LNCaP clone FGC (cell line): ENCODE measurements around the gene AP1S3.
A peak's percentile ranks its signal among the peaks of the same experiment; 100 is the strongest.

ENCODE experiments used
- DNase-seq: peaks from one replicate; pipeline ENCODE4 v3.0.0-alpha.2; 2011; ENCODE audit warnings: low read depth
- H3K4me3 ChIP-seq: 2 replicates; pipeline ENCODE4 v1.5.1; 2011; ENCODE audit warnings: mild to moderate bottlenecking, low read depth, low read length, control low read depth
- TF ChIP-seq, protein P1 (sequence below): IDR thresholded peaks from 2 replicates; pipeline ENCODE4 v1.5.1; 2012; ENCODE audit warnings: mild to moderate bottlenecking; ENCODE audit not compliant: control insufficient read depth, insufficient read depth; ENCODE audit errors: extremely low read depth

The AP1S3 gene

DNA sequence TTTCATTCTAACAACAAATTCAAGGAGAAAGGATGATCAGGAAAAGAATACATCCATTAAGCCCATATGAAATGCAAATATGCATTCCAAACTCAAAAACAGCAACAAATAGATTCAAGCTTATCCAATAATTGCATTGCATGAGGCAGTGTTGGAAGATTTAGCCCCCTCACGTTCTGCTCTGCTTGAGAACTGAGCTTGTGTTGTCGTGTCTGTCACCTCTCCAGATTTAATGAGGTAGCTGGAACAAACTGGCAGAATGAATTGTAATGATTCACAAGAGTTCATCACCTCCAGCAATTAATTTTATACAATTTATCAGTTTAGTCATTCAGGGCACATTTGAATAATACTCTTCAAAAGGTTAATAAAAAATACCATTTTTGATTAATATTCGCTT, 54.8 kb downstream of the AP1S3 start:
- no peak for DNase-seq
- TF ChIP-seq, protein P1, sequence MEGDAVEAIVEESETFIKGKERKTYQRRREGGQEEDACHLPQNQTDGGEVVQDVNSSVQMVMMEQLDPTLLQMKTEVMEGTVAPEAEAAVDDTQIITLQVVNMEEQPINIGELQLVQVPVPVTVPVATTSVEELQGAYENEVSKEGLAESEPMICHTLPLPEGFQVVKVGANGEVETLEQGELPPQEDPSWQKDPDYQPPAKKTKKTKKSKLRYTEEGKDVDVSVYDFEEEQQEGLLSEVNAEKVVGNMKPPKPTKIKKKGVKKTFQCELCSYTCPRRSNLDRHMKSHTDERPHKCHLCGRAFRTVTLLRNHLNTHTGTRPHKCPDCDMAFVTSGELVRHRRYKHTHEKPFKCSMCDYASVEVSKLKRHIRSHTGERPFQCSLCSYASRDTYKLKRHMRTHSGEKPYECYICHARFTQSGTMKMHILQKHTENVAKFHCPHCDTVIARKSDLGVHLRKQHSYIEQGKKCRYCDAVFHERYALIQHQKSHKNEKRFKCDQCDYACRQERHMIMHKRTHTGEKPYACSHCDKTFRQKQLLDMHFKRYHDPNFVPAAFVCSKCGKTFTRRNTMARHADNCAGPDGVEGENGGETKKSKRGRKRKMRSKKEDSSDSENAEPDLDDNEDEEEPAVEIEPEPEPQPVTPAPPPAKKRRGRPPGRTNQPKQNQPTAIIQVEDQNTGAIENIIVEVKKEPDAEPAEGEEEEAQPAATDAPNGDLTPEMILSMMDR = no peak
- H3K4me3 ChIP-seq = no peak overlapping the region

DNA sequence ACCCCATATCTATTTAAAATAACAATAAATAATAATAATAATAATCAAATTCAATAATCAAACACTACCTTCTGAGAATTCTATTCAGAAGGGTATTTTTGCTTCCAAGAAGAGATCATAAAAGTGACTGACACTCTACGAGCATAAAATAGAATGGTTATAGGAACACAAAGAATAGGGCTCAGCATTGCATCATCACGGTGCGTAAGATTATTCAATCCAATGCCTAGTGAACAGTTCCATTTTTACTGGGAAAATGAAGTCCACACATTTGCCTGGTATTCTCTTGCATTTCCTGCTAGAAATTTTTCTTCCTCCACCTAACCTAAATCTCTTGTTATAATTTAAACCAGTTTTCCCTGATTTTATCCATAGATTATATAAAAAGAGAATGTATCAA, 55.8 kb downstream of the AP1S3 start:
- DNase-seq = no peak
- H3K4me3 ChIP-seq = no peak overlapping the region
- TF ChIP-seq, protein P1 = no peak

DNA sequence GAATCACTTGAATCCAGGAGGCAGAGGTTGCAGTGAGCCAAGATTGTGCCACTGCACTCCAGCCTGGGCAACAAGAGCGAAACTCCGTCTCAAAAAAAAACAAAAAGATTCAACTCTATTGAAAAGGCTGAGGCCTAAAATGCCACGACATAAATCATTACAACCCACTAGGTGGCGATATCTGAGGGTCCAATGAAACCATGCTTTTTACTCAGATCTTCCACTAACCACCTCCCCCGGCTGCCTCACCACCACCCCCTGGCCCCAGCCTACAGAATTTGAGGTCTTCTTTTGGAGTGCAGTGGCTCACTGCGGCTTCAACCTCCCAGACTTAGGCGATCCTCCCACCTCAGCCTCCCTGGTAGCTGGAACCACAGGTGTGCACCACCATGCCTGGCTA, 57.5 kb downstream of the AP1S3 start:
- DNase-seq = no peak
- no peak overlapping the region for H3K4me3 ChIP-seq
- TF ChIP-seq, protein P1 = 0 out of 2 replicates have a peak, but pooled peaks have one; percentile 32

DNA sequence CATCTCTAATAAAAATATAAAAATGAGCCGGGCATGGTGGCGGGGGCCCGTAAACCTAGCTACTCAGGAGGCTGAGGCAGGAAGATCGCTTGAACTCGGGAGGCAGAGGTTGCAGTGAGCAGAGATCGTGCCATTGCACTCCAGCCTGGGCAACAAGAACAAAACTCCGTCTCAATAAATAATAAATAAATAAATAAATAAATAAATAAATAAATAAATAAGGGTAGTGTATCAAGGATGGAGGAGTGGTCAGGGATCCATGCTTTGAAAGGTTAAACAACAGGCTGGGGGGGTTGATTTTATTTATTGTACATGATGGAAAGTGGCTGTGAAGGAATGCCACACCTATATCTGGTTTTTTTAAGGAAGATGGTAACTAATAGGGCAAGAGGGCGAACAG, 63.2 kb downstream of the AP1S3 start:
- no peak for DNase-seq
- no peak overlapping the region for H3K4me3 ChIP-seq
- TF ChIP-seq, protein P1 = no peak

DNA sequence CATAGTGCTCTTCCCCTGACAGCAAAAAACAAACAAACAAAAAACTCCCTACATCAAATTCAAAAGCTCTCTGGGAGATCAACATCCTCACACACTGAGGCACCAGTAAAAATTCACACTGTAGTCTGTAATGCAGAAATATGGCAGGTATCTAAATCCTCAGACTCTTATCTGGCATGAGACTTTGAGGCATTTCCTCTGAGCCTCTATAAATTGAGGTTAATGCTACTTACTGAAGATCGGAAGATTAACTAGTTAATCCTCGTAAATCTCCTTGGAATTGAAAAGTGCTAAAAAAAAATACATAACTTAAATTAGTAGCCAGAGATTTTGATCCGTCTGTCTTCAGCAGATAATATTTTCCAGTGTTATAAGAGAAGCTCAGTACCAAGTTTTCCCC, 65.0 kb downstream of the AP1S3 start:
- no peak for DNase-seq
- TF ChIP-seq, protein P1 = no peak
- no peak overlapping the region for H3K4me3 ChIP-seq

DNA sequence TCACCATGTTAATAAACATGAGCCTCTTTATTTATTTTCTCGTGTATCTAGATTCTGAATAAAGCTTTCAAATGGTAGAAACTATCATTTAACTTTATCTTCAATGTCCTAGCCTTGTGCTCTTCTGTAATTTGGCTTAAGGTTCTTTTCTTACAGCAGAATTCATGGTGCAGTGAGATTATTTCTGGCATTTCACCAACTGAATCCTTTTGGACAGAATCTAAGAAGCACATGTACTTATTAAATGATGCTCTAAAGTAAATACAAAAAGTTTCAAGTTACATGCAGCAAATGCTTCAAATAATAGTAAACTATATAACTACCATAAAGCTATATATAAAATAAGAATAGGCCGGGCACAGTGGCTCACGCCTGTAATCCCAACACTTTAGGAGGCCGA, 65.9 kb downstream of the AP1S3 start:
- TF ChIP-seq, protein P1 = no peak
- no peak overlapping the region for H3K4me3 ChIP-seq
- DNase-seq = peak; percentile 75

DNA sequence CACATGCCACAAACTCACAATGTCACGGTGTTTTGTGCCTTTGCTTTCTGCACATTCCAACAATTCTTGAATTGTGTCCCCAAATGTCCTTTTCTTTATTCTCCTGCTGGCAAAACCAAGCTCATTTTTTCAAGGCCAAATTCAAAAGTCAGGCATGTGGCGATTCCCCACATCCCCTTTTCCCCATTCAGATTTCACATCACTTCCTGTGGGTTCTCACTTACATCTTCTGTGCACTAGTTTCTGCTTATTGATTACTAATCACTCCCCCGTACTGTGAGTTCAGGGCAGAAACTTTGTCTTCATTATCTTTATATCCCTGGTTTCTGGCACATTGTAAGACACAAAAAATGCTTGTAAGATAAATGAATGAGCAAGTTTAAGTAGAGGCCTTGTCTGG, 69.2 kb downstream of the AP1S3 start:
- no peak for DNase-seq
- TF ChIP-seq, protein P1 = no peak
- no peak overlapping the region for H3K4me3 ChIP-seq
